Right ventricle myocardium superior (tissue), 1 donor: Measurements from ENCODE around the gene NPY5R. TPM values are rescaled to one million over a fixed set of nuclear protein-coding genes. Genes with fewer than 3 reads are reported as not detected.

ENCODE experiments used
- ATAC-seq: fragments of 200-7000 bp; cut with Tn5 transposase; one replicate; pipeline ENCODE4 v1.9.1; 2020; ENCODE audit warnings: mild to moderate bottlenecking; ENCODE audit not compliant: poor library complexity
- DNase-seq: peaks from one replicate; pipeline ENCODE4 v3.0.0-alpha.2; 2020
- intact Hi-C: fragments of 100-400 bp; cut with DNase I; formaldehyde crosslinking; loops from one replicate; pipeline ENCODE4 v1.11.2; 2022
- total RNA-seq: library from RNA; stranded (reverse); fragmentation: NEBNext Ultra II Directional; extraction: Animal tissue kit (Norgen Biotek cat#: 25700); gene quantifications from one replicate; pipeline ENCODE4 v1.2.1, GENCODE V29; 2021
- donor health status: DM: no; HTN: yes; CAD: no; lungs with severe emphysema.

NPY5R gene
- total RNA-seq, 1 donor from 2014 or later, result not detected

- ATAC-seq, result no peak
- no peak for DNase-seq
- intact Hi-C loops, result no loop called here
Measured at GRCh38 chr4:163380703-163381102, 37.0 kb downstream of the NPY5R start.

GRCh38 chr4:163382178-163382869, 38.6 kb downstream of the NPY5R start:
- ATAC-seq (no peak), DNase-seq (no peak)
- intact Hi-C loops, result no loop called here

- DNase-seq (no peak), ATAC-seq (no peak)
- intact Hi-C loops, result no loop called here
Measured at GRCh38 chr4:163384434-163384833, 40.7 kb downstream of the NPY5R start.

- no peak for ATAC-seq
- intact Hi-C loops, result no loop called here
Measured at GRCh38 chr4:163384926-163385325, 41.2 kb downstream of the NPY5R start.

GRCh38 chr4:163385466-163385865, 41.8 kb downstream of the NPY5R start:
- no peak for ATAC-seq
- no peak for DNase-seq
- intact Hi-C loops, result no loop called here

More at GRCh38 chr4:163384926-163385325, 41.2 kb downstream of the NPY5R start:
- DNase-seq, result no peak

- no peak for DNase-seq
- ATAC-seq, result peak; percentile 15
- intact Hi-C loops, result no loop called here
Measured at GRCh38 chr4:163391756-163392155, 48.1 kb downstream of the NPY5R start.

GRCh38 chr4:163392328-163392727, 48.6 kb downstream of the NPY5R start:
- intact Hi-C loops, result no loop called here
- no peak for DNase-seq
- no peak for ATAC-seq

- DNase-seq (no peak), ATAC-seq (no peak)
- intact Hi-C loops, result no loop called here
Measured at GRCh38 chr4:163393471-163393870, 49.8 kb downstream of the NPY5R start.

GRCh38 chr4:163395055-163395454, 51.4 kb downstream of the NPY5R start:
- ATAC-seq, result no peak
- DNase-seq, result no peak
- intact Hi-C loops, result no loop called here

- intact Hi-C loops, result no loop called here
- DNase-seq, result no peak
- no peak for ATAC-seq
Measured at GRCh38 chr4:163395758-163396157, 52.1 kb downstream of the NPY5R start.

GRCh38 chr4:163398238-163398637, 54.5 kb downstream of the NPY5R start:
- intact Hi-C loops, result no loop called here
- no peak for DNase-seq
- no peak for ATAC-seq

- ATAC-seq (no peak), DNase-seq (no peak)
- intact Hi-C loops, result no loop called here
Measured at GRCh38 chr4:163400911-163401310, 57.2 kb downstream of the NPY5R start.

Other genes with a start within 250 kb of the NPY5R start
- gene NAF1, start 177.0 kb upstream of the NPY5R start, total RNA-seq, result 10.8 TPM
- 0.62 TPM for gene NPY1R, start 11.3 kb upstream of the NPY5R start, total RNA-seq
- gene TKTL2, start 129.9 kb downstream of the NPY5R start, total RNA-seq, result not detected
- gene TMA16, start 150.8 kb downstream of the NPY5R start, total RNA-seq, result 10.7 TPM